H1 (cell line): ENCODE data around the gene GPS2. TPM values are rescaled to one million over a fixed set of nuclear protein-coding genes. Genes with fewer than 3 reads are reported as not detected.

ENCODE experiments used
- CTCF ChIA-PET: fragments of 300-600 bp; sonication (Branson Sonifier 250); formaldehyde crosslinking; loops from one replicate; lab custom pipeline; 2021; ENCODE audit not compliant: partially characterized antibody; lab: Charles Lee
- POLR2A ChIA-PET: fragments of 300-600 bp; sonication (Branson Sonifier 250); formaldehyde crosslinking; loops from one replicate; lab custom pipeline; 2021; ENCODE audit warnings: inconsistent platforms; ENCODE audit not compliant: partially characterized antibody; lab: Charles Lee
- DNase-seq, 2 experiments: peaks; one replicate each; pipeline versions ENCODE4 v3.0.0 to v3.0.0-alpha.2; 2010 to 2022; ENCODE audit warnings: low spot score in 2 of 2, low read depth in 1 of 2, mixed read lengths in 1 of 2
- FAIRE-seq: peaks from 2 replicates; lab custom pipeline; 2011; peaks lifted over from hg19 to GRCh38; lab: Jason Lieb, UNC
- H2AFZ ChIP-seq: 2 replicates; pipeline ENCODE4 v1.8.1; 2012; ENCODE audit warnings: low read length, inconsistent platforms
- H2AK5ac ChIP-seq: 2 replicates; pipeline ENCODE4 v1.6.1; 2013; ENCODE audit warnings: low read depth, low read length
- H2BK120ac ChIP-seq: replicated peaks from 2 replicates; pipeline ENCODE3; 2013; ENCODE audit warnings: low read depth, low read length, inconsistent platforms
- H2BK12ac ChIP-seq: 2 replicates; pipeline ENCODE4 v1.6.1; 2013; ENCODE audit warnings: low read depth, low read length
- H2BK15ac ChIP-seq: 2 replicates; pipeline ENCODE4 v1.6.1; 2013; ENCODE audit warnings: low read length
- H2BK20ac ChIP-seq: 2 replicates; pipeline ENCODE4 v1.6.1; 2013; ENCODE audit warnings: low read length
- H2BK5ac ChIP-seq: 2 replicates; pipeline ENCODE4 v1.6.1; 2013; ENCODE audit warnings: low read depth, low read length
- H3K14ac ChIP-seq: 2 replicates; pipeline ENCODE4 v1.6.1; 2013; ENCODE audit warnings: inconsistent platforms; ENCODE audit not compliant: insufficient read length
- H3K18ac ChIP-seq: 2 replicates; pipeline ENCODE4 v1.6.1; 2013; ENCODE audit warnings: low read length; ENCODE audit errors: extremely low read depth
- H3K23ac ChIP-seq: 2 replicates; pipeline ENCODE4 v1.6.1; 2013; ENCODE audit warnings: inconsistent platforms; ENCODE audit not compliant: insufficient read length
- H3K23me2 ChIP-seq: 2 replicates; pipeline ENCODE4 v1.6.1; 2013; ENCODE audit warnings: low read depth, low read length
- H3K27ac ChIP-seq: 2 replicates; pipeline ENCODE4 v1.6.1; 2011; ENCODE audit warnings: low read depth, low read length, inconsistent platforms
- H3K27me3 ChIP-seq, 4 experiments: replicated peaks in 1 of 4; 1 replicate in 1 of 4; 2 replicates in 3 of 4; pipeline versions ENCODE4 v1.6.1 to v1.8.1; 2011 to 2013; ENCODE audit warnings: low read length in 3 of 4, mild to moderate bottlenecking in 3 of 4, inconsistent platforms in 2 of 4, mixed read lengths in 2 of 4, moderate library complexity in 1 of 4; ENCODE audit not compliant: control insufficient read depth in 3 of 4, insufficient read depth in 3 of 4; ENCODE audit errors: extremely low read depth in 1 of 4
- H3K36me3 ChIP-seq, 4 experiments: 2 replicates each; pipeline versions ENCODE4 v1.6.1 to v1.8.1; 2011 to 2013; ENCODE audit warnings: mild to moderate bottlenecking in 4 of 4, low read length in 3 of 4, moderate library complexity in 2 of 4, control low read depth in 1 of 4, inconsistent platforms in 1 of 4; ENCODE audit not compliant: insufficient read depth in 4 of 4, control insufficient read depth in 2 of 4
- H3K4ac ChIP-seq: replicated peaks from 2 replicates; pipeline ENCODE3; 2013; ENCODE audit warnings: low read length, low read depth, mixed read lengths, inconsistent platforms; ENCODE audit not compliant: insufficient read length
- H3K4me1 ChIP-seq, 4 experiments: replicated peaks in 1 of 4; 1 replicate in 1 of 4; 2 replicates in 3 of 4; pipeline versions ENCODE4 v1.6.1 to v1.8.1; 2011 to 2013; ENCODE audit warnings: low read length in 3 of 4, inconsistent platforms in 2 of 4, mixed read lengths in 1 of 4; ENCODE audit not compliant: insufficient read depth in 4 of 4, control insufficient read depth in 3 of 4
- H3K4me2 ChIP-seq, 2 experiments: 2 replicates each; pipeline versions ENCODE4 v1.6.1 to v1.8.1; 2011 to 2013; ENCODE audit warnings: low read depth in 2 of 2, low read length in 2 of 2, control low read depth in 1 of 2, inconsistent platforms in 1 of 2, mild to moderate bottlenecking in 1 of 2; ENCODE audit not compliant: insufficient read depth in 1 of 2
- H3K4me3 ChIP-seq, 4 experiments: fragments of 200-600, 300-600 bp in 1 of 4; sonication (generic), shearing (Covaris generic), sonication (Bioruptor Twin) in 1 of 4; 2 replicates each; pipeline versions ENCODE4 v1.5.1 to v1.8.1; 2011 to 2016; ENCODE audit warnings: low read length in 4 of 4, low read depth in 3 of 4, control low read depth in 2 of 4, inconsistent platforms in 2 of 4, mild to moderate bottlenecking in 2 of 4, mixed read lengths in 1 of 4, moderate library complexity in 1 of 4; ENCODE audit not compliant: insufficient read depth in 2 of 4; ENCODE audit errors: extremely low read depth in 1 of 4
- H3K56ac ChIP-seq: replicated peaks from 2 replicates; pipeline ENCODE3; 2013; ENCODE audit warnings: low read depth, mild to moderate bottlenecking, mixed read lengths, low read length, inconsistent platforms; ENCODE audit not compliant: insufficient read length
- H3K79me1 ChIP-seq: 2 replicates; pipeline ENCODE4 v1.6.1; 2013; ENCODE audit warnings: low read depth, low read length, control low read depth
- H3K79me2 ChIP-seq, 2 experiments: 2 replicates each; pipeline versions ENCODE4 v1.6.1 to v1.8.1; 2012 to 2013; ENCODE audit warnings: low read length in 2 of 2, mild to moderate bottlenecking in 2 of 2, inconsistent platforms in 1 of 2; ENCODE audit not compliant: insufficient read depth in 2 of 2, control insufficient read depth in 1 of 2
- H3K9ac ChIP-seq, 4 experiments: replicated peaks in 1 of 4; 1 replicate in 1 of 4; 2 replicates in 3 of 4; pipeline versions ENCODE4 v1.6.1 to v1.8.1; 2011 to 2013; ENCODE audit warnings: low read depth in 3 of 4, low read length in 3 of 4, control low read depth in 2 of 4, mild to moderate bottlenecking in 2 of 4, moderate library complexity in 2 of 4, inconsistent platforms in 1 of 4; ENCODE audit errors: extremely low read depth in 1 of 4
- H3K9me3 ChIP-seq, 2 experiments: 2 replicates each; pipeline versions ENCODE4 v1.6.1 to v1.8.1; 2012 to 2013; ENCODE audit warnings: mild to moderate bottlenecking in 2 of 2, moderate library complexity in 2 of 2, control low read depth in 1 of 2, inconsistent platforms in 1 of 2, low read depth in 1 of 2, low read length in 1 of 2, mixed read lengths in 1 of 2; ENCODE audit not compliant: insufficient read depth in 2 of 2
- H4K20me1 ChIP-seq, 2 experiments: replicated peaks in 1 of 2; 2 replicates each; pipeline versions ENCODE3 to v1.8.1; 2011 to 2013; ENCODE audit warnings: inconsistent platforms in 2 of 2, low read length in 2 of 2, mild to moderate bottlenecking in 1 of 2; ENCODE audit not compliant: insufficient read depth in 2 of 2, control insufficient read depth in 1 of 2
- H4K5ac ChIP-seq: 2 replicates; pipeline ENCODE4 v1.6.1; 2013; ENCODE audit warnings: low read length, low read depth, mixed read lengths, inconsistent platforms; ENCODE audit not compliant: insufficient read length
- H4K8ac ChIP-seq: 2 replicates; pipeline ENCODE4 v1.8.0; 2013; ENCODE audit warnings: mild to moderate bottlenecking, moderate library complexity, low read length, inconsistent platforms; ENCODE audit not compliant: insufficient read depth; ENCODE audit errors: extremely low read depth
- H4K91ac ChIP-seq: replicated peaks from 2 replicates; pipeline ENCODE3; 2013; ENCODE audit warnings: low read length, mixed read lengths, inconsistent platforms; ENCODE audit not compliant: insufficient read length
- ATF2 ChIP-seq: IDR thresholded peaks from 2 replicates; pipeline ENCODE4 v1.6.1; 2012; ENCODE audit warnings: low read length, inconsistent platforms
- KDM4A ChIP-seq: IDR thresholded peaks from one replicate; pipeline ENCODE4 v1.7.1; 2012; ENCODE audit warnings: low read depth, mild to moderate bottlenecking, moderate library complexity, low read length, inconsistent platforms; ENCODE audit not compliant: severe bottlenecking
- PHF8 ChIP-seq: fragments of 200-600 bp; sonication (generic); conservative IDR thresholded peaks from 2 replicates; pipeline ENCODE4 v1.7.1; 2012; ENCODE audit warnings: low read depth, mild to moderate bottlenecking, inconsistent platforms, low read length, moderate library complexity
- POU5F1 ChIP-seq: IDR thresholded peaks from 2 replicates; pipeline ENCODE4 v1.6.1; 2011; ENCODE audit warnings: low read depth, mild to moderate bottlenecking, low read length, moderate library complexity
- RAD21 ChIP-seq, 2 experiments: IDR thresholded peaks in 1 of 2; conservative IDR thresholded peaks in 1 of 2; 2 replicates each; pipeline ENCODE4 v1.6.1; 2011; ENCODE audit warnings: low read depth in 2 of 2, low read length in 2 of 2, improper control_type of control experiment in 1 of 2, inconsistent platforms in 1 of 2, mild to moderate bottlenecking in 1 of 2, moderate library complexity in 1 of 2
- RXRA ChIP-seq: IDR thresholded peaks from 2 replicates; pipeline ENCODE4 v1.6.1; 2011; ENCODE audit warnings: low read depth, mild to moderate bottlenecking, low read length, moderate library complexity; ENCODE audit not compliant: insufficient read depth
- SIN3A ChIP-seq, 2 experiments: IDR thresholded peaks in 1 of 2; conservative IDR thresholded peaks in 1 of 2; 2 replicates each; pipeline ENCODE4 v1.6.1; 2011 to 2012; ENCODE audit warnings: low read length in 2 of 2, improper control_type of control experiment in 1 of 2, low read depth in 1 of 2, mild to moderate bottlenecking in 1 of 2
- SP1 ChIP-seq: IDR thresholded peaks from 2 replicates; pipeline ENCODE4 v1.6.1; 2011; ENCODE audit warnings: low read depth, low read length
- SP2 ChIP-seq: IDR thresholded peaks from 2 replicates; pipeline ENCODE4 v1.6.1; 2012; ENCODE audit warnings: mild to moderate bottlenecking, low read length, inconsistent platforms
- TBP ChIP-seq: IDR thresholded peaks from 2 replicates; pipeline ENCODE4 v1.6.1; 2011; ENCODE audit warnings: low read depth, low read length, improper control_type of control experiment
- ZNF274 ChIP-seq: IDR thresholded peaks from 2 replicates; pipeline ENCODE4 v1.7.0; 2012; ENCODE audit warnings: low read length, borderline replicate concordance; ENCODE audit errors: extremely low read depth
- WGBS, 2 experiments: shearing (Covaris generic) in 1 of 2; methylation state at CpG; one replicate each; pipeline versions ENCODE4 v1.1.6 to v1.1.7; 2013 to 2015; ENCODE audit warnings: low lambda C conversion rate in 2 of 2, mixed read lengths in 2 of 2, inconsistent platforms in 1 of 2, low coverage in 1 of 2, missing lambda C conversion rate in 1 of 2; ENCODE audit not compliant: insufficient replicate concordance in 2 of 2, insufficient coverage in 1 of 2, insufficient read length in 1 of 2; ENCODE audit errors: extremely low coverage in 1 of 2, missing lambda C conversion rate in 1 of 2; 5-methylcytosine and 5-hydroxymethylcytosine counted together
- polyA plus RNA-seq, 7 experiments: library from polyadenylated mRNA; depleted of rRNA in 3 of 7; stranded (reverse) in 5 of 7; unstranded in 2 of 7; fragments of >200 nt in 5 of 7; fragments of 200-250 nt in 2 of 7; gene quantifications; 1 replicate in 5 of 7; 2 replicates in 1 of 7; 4 replicates in 1 of 7; pipeline versions ENCODE4 v1.2.1 to v1.2.3, GENCODE V29; 2011 to 2013; ENCODE audit warnings: missing spikeins in 2 of 7, mixed read lengths in 2 of 7
- total RNA-seq: library from RNA; stranded (reverse); fragmentation: NEBNext Ultra II Directional; extraction: Animal tissue kit (Norgen Biotek cat#: 25700); gene quantifications from 2 replicates; pipeline ENCODE4 v1.2.1, GENCODE V29; 2021

GPS2 gene
- total and polyA plus RNA-seq, 2 of the 8 experiments (the other 6 are each of a cell fraction or from before 2014, with no cell fraction given), result 67.0 to 152 TPM

- H2AK5ac ChIP-seq, result no peak overlapping the region
- H3K23ac ChIP-seq, result no peak overlapping the region
- H3K27me3 ChIP-seq, result no peaks in the 10 kb centered on the region
- H3K4me2 ChIP-seq, result no peak overlapping the region; a peak in 1 of 4 replicates
- 0 out of 2 replicates have a peak overlapping the region, but pooled peaks have one; percentile 28 for H3K18ac ChIP-seq
- H3K9ac ChIP-seq, result no peak overlapping the region
- H2BK120ac ChIP-seq, result no peak overlapping the region
- no peak overlapping the region; the same call in 1 of the 2 replicates for H2BK5ac ChIP-seq
- 0 out of 2 replicates have a peak overlapping the region, but pooled peaks have one; percentile 60 for H2BK12ac ChIP-seq
- H3K79me2 ChIP-seq, result peaks cover 0 to 1% of the 10 kb centered on the region in 2 experiments; a peak in 1 of 4 replicates
- H3K56ac ChIP-seq, result no peak overlapping the region
- no peak overlapping the region for H3K27ac ChIP-seq
- POLR2A ChIA-PET, result interaction anchor here (0.8 to 13.7 kb wide), 7 partner anchors 8 to 63 kb away, joined by 3 to 159 read pairs (median 6); partner anchors contain the start of genes ACADVL, DLG4, DVL2 and GABARAP
- H2BK20ac ChIP-seq, result no peak overlapping the region
- H2BK15ac ChIP-seq, result no peak overlapping the region
- peaks cover 3% of the 10 kb centered on the region for H3K23me2 ChIP-seq
- FAIRE-seq, result no peak
- H2AFZ ChIP-seq, result no peak overlapping the region
- no peak overlapping the region for H3K14ac ChIP-seq
- no peak for DNase-seq
- H4K20me1 ChIP-seq, result peaks cover 0 to under 1% of the 10 kb centered on the region in 2 experiments
- no peak overlapping the region for H3K4me3 ChIP-seq
- H3K4me1 ChIP-seq, result peaks cover 0 to 8% (median 4%) of the 10 kb centered on the region in 4 experiments; a peak in 4 of 7 replicates
- CTCF ChIA-PET, result interaction anchor here (0.6 to 2.8 kb wide), 8 partner anchors 14 to 1830 kb away, joined by 3 to 17 read pairs (median 4); partner anchors contain the start of gene SLC2A4
- peak overlapping the region; percentile 35 for H4K91ac ChIP-seq
- no peaks in the 10 kb centered on the region for H3K9me3 ChIP-seq
- no peaks in the 10 kb centered on the region for H3K36me3 ChIP-seq
- no peak overlapping the region for H4K5ac ChIP-seq
- H4K8ac ChIP-seq, result no peak overlapping the region
- H3K4ac ChIP-seq, result no peak overlapping the region
- H3K79me1 ChIP-seq, result peaks cover under 1% of the 10 kb centered on the region; the same call in 1 of the 2 replicates
- WGBS, 2 experiments, result 92% methylated on average over 1 of the region's 1 CpG; no CpG with 5 or more reads in 1 of the 2 experiments
- TF ChIP-seq RXRA (no peak), SIN3A (conservative IDR thresholded peaks at IDR 0.05 in 1 of 2, IDR thresholded peaks at IDR 0.05 in 1 of 2; ENCODE audit: low read depth in 1 of 2, low read length in 2 of 2) (no peak), TBP (no peak), POU5F1 (no peak), ATF2 (no peak), SP2 (no peak), KDM4A (no peak), SP1 (no peak), ZNF274 (no peak), PHF8 (no peak), RAD21 (IDR thresholded peaks at IDR 0.05 in 1 of 2, conservative IDR thresholded peaks at IDR 0.05 in 1 of 2; ENCODE audit: low read depth in 2 of 2, low read length in 2 of 2) (no peak)
Measured at GRCh38 chr17:7266784-7267183, 48.4 kb downstream of the GPS2 start.
